Measurements from ENCODE around the gene FCHSD1. TPM values are rescaled to one million over a fixed set of nuclear protein-coding genes. Genes with fewer than 3 reads are reported as not detected.

The FCHSD1 gene
- total and polyA plus RNA-seq, 2 of the 4 experiments (the other 2 are of a cell fraction), result 33.2 to 62.1 TPM

- Histone ChIP-seq H2AK9ac (replicated peaks; ENCODE audit: low read depth, low read length, poor library complexity) (no peak overlapping the region), H3K14ac (replicated peaks; ENCODE audit: low read depth, low read length) (no peak overlapping the region), H3K4me2 (ENCODE audit: low read depth, low read length) (no peak overlapping the region), H4K91ac (ENCODE audit: insufficient read depth, low read depth, low read length) (no peak overlapping the region), H3K56ac (ENCODE audit: extremely low read depth, insufficient read depth, low read length) (no peak overlapping the region), H3K36me3 (ENCODE audit: control insufficient read depth, insufficient read depth, low read length) (no peaks in the 10 kb centered on the region; the same call in 1 of the 2 replicates), H2BK120ac (ENCODE audit: low read depth, low read length) (no peak overlapping the region), H3K9ac (ENCODE audit: low read depth, low read length) (no peak overlapping the region), H4K8ac (ENCODE audit: low read depth in 2 of 2, low read length in 2 of 2) (no peak overlapping the region), H2BK5ac (ENCODE audit: low read depth, low read length, poor library complexity, severe bottlenecking) (no peak overlapping the region), H3K4me3 (ENCODE audit: insufficient read depth, low read depth, low read length) (no peak overlapping the region), H3K79me1 (ENCODE audit: low read depth in 1 of 2, low read length in 2 of 2) (peaks cover 24 to 53% of the 10 kb centered on the region in 2 experiments), H3K4ac (ENCODE audit: low read depth, low read length) (no peak overlapping the region), H3K4me1 (ENCODE audit: control insufficient read depth, insufficient read depth, low read length) (peaks cover under 1% of the 10 kb centered on the region; the same call in 1 of the 2 replicates), H2AK5ac (ENCODE audit: low read depth, low read length) (no peak overlapping the region), H2AFZ (replicated peaks; ENCODE audit: low read length, poor library complexity) (no peak overlapping the region), H4K20me1 (ENCODE audit: insufficient read depth, low read length) (no peaks in the 10 kb centered on the region), H3K9me3 (ENCODE audit: control insufficient read depth, insufficient read depth, low read length) (no peaks in the 10 kb centered on the region), H3K23ac (ENCODE audit: low read depth, low read length) (no peak overlapping the region), H4K5ac (ENCODE audit: low read depth, low read length) (no peak overlapping the region), H3K9me1 (ENCODE audit: insufficient read depth, low read length) (peaks cover under 1% of the 10 kb centered on the region), H3K27ac (ENCODE audit: insufficient read depth, low read length) (no peak overlapping the region), H3K18ac (ENCODE audit: low read depth, low read length) (no peak overlapping the region), H3K27me3 (ENCODE audit: control insufficient read depth, insufficient read depth, low read length) (no peaks in the 10 kb centered on the region), H2BK15ac (ENCODE audit: low read depth, low read length) (no peak overlapping the region), H2BK20ac (ENCODE audit: low read depth, low read length) (no peak overlapping the region)
- DNase-seq (peak; percentile 57), ATAC-seq (ENCODE audit: low read depth) (peak; percentile 53)
- intact Hi-C loops (cut with micrococcal nuclease), result no loop called here
- no TSS peak for BruUV-seq (replicated peaks)
- dilution Hi-C loops (cut with HindIII; ENCODE audit: low sequenced_read_pairs, unreplicated experiment), result no loop called here
- no CpG with 5 or more reads among the region's 3 CpGs for WGBS, 2 experiments (ENCODE audit: extremely low coverage in 2 of 2, insufficient read length in 1 of 2)
- CTCF ChIA-PET, result interaction anchor here (2.5 kb wide), 1 partner anchor 20 kb away, joined by 9 read pairs; the partner anchor contains the start of gene DIAPH1
- in situ Hi-C loops (cut with MboI; ENCODE audit: low sequenced_read_pairs), result loop anchor here (25.0 kb wide), 1 partner anchor 911 kb away; the partner anchor contains the start of genes HARS1 and HARS2
- POLR2A ChIA-PET (ENCODE audit: unreplicated experiment), result no interaction called here
- TF ChIP-seq RFX5 (IDR thresholded peaks at IDR 0.05; ENCODE audit: low read depth, low read length) (no peak), MXI1 (IDR thresholded peaks at IDR 0.05; ENCODE audit: borderline replicate concordance, low read depth, low read length) (no peak), MAFK (IDR thresholded peaks at IDR 0.05; ENCODE audit: low read depth, low read length) (no peak), USF2 (IDR thresholded peaks at IDR 0.05; ENCODE audit: low read depth, low read length) (no peak), SMC3 (IDR thresholded peaks at IDR 0.05; ENCODE audit: low read depth, low read length) (no peak), RCOR1 (IDR thresholded peaks at IDR 0.05; ENCODE audit: insufficient replicate concordance, low read length) (no peak), CTCF (conservative IDR thresholded peaks at IDR 0.05; ENCODE audit: low read depth, low read length) (no peak), NFE2L2 (IDR thresholded peaks at IDR 0.05; ENCODE audit: low read depth, low read length) (no peak), ELK1 (IDR thresholded peaks at IDR 0.05; ENCODE audit: borderline replicate concordance, low read depth, low read length) (no peak), MAZ (IDR thresholded peaks at IDR 0.05; ENCODE audit: borderline replicate concordance, low read depth, low read length) (no peak), CHD1 (IDR thresholded peaks at IDR 0.05; ENCODE audit: low read depth, low read length) (no peak), BHLHE40 (IDR thresholded peaks at IDR 0.05; ENCODE audit: low read depth, low read length) (no peak), FOS (IDR thresholded peaks at IDR 0.05; ENCODE audit: low read depth, low read length) (no peak), POLR2A (IDR thresholded peaks at IDR 0.05; ENCODE audit: low read depth, low read length) (no peak)
Observed at GRCh38 chr5:141598391-141599345, 52.5 kb downstream of the FCHSD1 start.

All from IMR-90 (cell line).